ENCODE measurements around the gene PPP1R3F.
"Not testable (repeated sequence)": the region's sequence is repeated elsewhere in the genome, so short reads cannot be mapped to it uniquely, and the experiment has no call there.

PPP1R3F gene

GRCh38 chrX:49276207-49276606 lies 6.6 kb downstream of the PPP1R3F start:
- DNase-seq = no peak

GRCh38 chrX:49276671-49277534 lies 7.3 kb downstream of the PPP1R3F start:
- no peak for DNase-seq

- DNase-seq = no peak
These were observed 7.9 kb downstream of the PPP1R3F start for GRCh38 chrX:49277535-49277830.

- DNase-seq = no peak
These were observed 8.5 kb downstream of the PPP1R3F start for GRCh38 chrX:49278081-49278480.

GRCh38 chrX:49282647-49283011 lies 13.0 kb downstream of the PPP1R3F start:
- no peak for DNase-seq

- no peak for DNase-seq
These were observed 14.6 kb downstream of the PPP1R3F start for GRCh38 chrX:49284212-49284611.

- no peak for DNase-seq
These were observed 16.5 kb downstream of the PPP1R3F start for GRCh38 chrX:49286136-49286535.

- no peak for DNase-seq
These were observed 17.0 kb downstream of the PPP1R3F start for GRCh38 chrX:49286581-49286980.

GRCh38 chrX:49287665-49288064 lies 18.1 kb downstream of the PPP1R3F start:
- DNase-seq = no peak

- DNase-seq = no peak
These were observed 20.6 kb downstream of the PPP1R3F start for GRCh38 chrX:49290215-49290614.

- DNase-seq = peak; percentile 67
These were observed 22.2 kb downstream of the PPP1R3F start for GRCh38 chrX:49291615-49292337.

GRCh38 chrX:49292400-49293362 lies 23.1 kb downstream of the PPP1R3F start:
- DNase-seq = no peak

- DNase-seq = not testable (repeated sequence)
These were observed 29.7 kb downstream of the PPP1R3F start for GRCh38 chrX:49299293-49299692.

GRCh38 chrX:49300703-49301102 lies 31.1 kb downstream of the PPP1R3F start:
- no peak for DNase-seq

GRCh38 chrX:49303346-49303745 lies 33.8 kb downstream of the PPP1R3F start, which contains the start of gene GAGE10:
Gene GAGE10, plus strand, starts transcription at chrX:49303646. Its CDS starts 1,214 bp downstream, at chrX:49304860.
- DNase-seq = no peak

- not testable (repeated sequence) for DNase-seq
These were observed 38.2 kb downstream of the PPP1R3F start for GRCh38 chrX:49307775-49308174.

- peak; percentile 7 for DNase-seq
These were observed 39.1 kb downstream of the PPP1R3F start for GRCh38 chrX:49308604-49309269.

- DNase-seq = no peak
These were observed 39.9 kb downstream of the PPP1R3F start for GRCh38 chrX:49309401-49309981.

- no peak for DNase-seq
These were observed 40.8 kb downstream of the PPP1R3F start for GRCh38 chrX:49310371-49310770.

GRCh38 chrX:49312176-49312575 lies 42.6 kb downstream of the PPP1R3F start:
- no peak for DNase-seq

GRCh38 chrX:49316085-49316484 lies 46.5 kb downstream of the PPP1R3F start:
- no peak for DNase-seq

GRCh38 chrX:49321737-49322136 lies 52.1 kb downstream of the PPP1R3F start, which contains the start of gene GAGE12J:
Gene GAGE12J, plus strand, starts transcription at chrX:49322037. Its CDS starts 1,157 bp downstream, at chrX:49323194.
- DNase-seq = not testable (repeated sequence)
